ENCODE data around the gene EXOC2. TPM values are rescaled to one million over a fixed set of nuclear protein-coding genes. Genes with fewer than 3 reads are reported as not detected.
A peak's percentile ranks its signal among the peaks of the same experiment; 100 is the strongest.
"Not testable (repeated sequence)": the region's sequence is repeated elsewhere in the genome, so short reads cannot be mapped to it uniquely, and the experiment has no call there.

The EXOC2 gene
- total and polyA plus RNA-seq, 2 donors (not counting 3 experiments of a cell fraction or from before 2014, with no cell fraction given) = 18.2 to 30.8 TPM

- H3K4me2 ChIP-seq (ENCODE audit: insufficient read depth, low read length); H3K79me2 ChIP-seq (ENCODE audit: control insufficient read depth, insufficient read depth, low read length); H3K36me3 ChIP-seq (ENCODE audit: control insufficient read depth in 2 of 2, extremely low read depth in 1 of 2, insufficient read depth in 2 of 2, low read length in 2 of 2); H3K27ac ChIP-seq (ENCODE audit: insufficient read depth, low read depth, low read length); dilution Hi-C loops (cut with MboI; ENCODE audit: extremely low pct_ligation_motif_present, low sequenced_read_pairs); H3K9me1 ChIP-seq (replicated peaks; ENCODE audit: control insufficient read depth, extremely low read depth, insufficient read depth, low read length); H3K4me3 ChIP-seq (replicated peaks in 1 of 3; ENCODE audit: insufficient read depth in 1 of 3, low read depth in 1 of 3, low read length in 3 of 3); POLR2A ChIA-PET; CTCF ChIA-PET; BruUV-seq (replicated peaks); H3K27me3 ChIP-seq (ENCODE audit: control insufficient read depth in 2 of 2, insufficient read depth in 2 of 2, low read length in 2 of 2); H3K9ac ChIP-seq (replicated peaks; ENCODE audit: extremely low read depth, insufficient read depth, low read length); H2AFZ ChIP-seq (ENCODE audit: low read depth, low read length); H3K9me3 ChIP-seq (replicated peaks; ENCODE audit: control insufficient read depth, insufficient read depth, low read length); H4K20me1 ChIP-seq (replicated peaks; ENCODE audit: control insufficient read depth, extremely low read depth, insufficient read depth, low read length); intact Hi-C loops (cut with micrococcal nuclease): not testable (repeated sequence)
- FAIRE-seq (peak; percentile 57), DNase-seq (ENCODE audit: low read depth, low spot score) (peak; percentile 15)
- H3K4me1 ChIP-seq (ENCODE audit: control insufficient read depth, extremely low read depth, insufficient read depth, low read length) = peaks cover 19% of the 10 kb centered on the region
Observed at GRCh38 chr6:561335-561734, 131.6 kb downstream of the EXOC2 start.

- no peaks in the 10 kb centered on the region for H3K27me3 ChIP-seq (ENCODE audit: control insufficient read depth in 2 of 2, insufficient read depth in 2 of 2, low read length in 2 of 2)
- no peaks in the 10 kb centered on the region for H3K9me3 ChIP-seq (replicated peaks; ENCODE audit: control insufficient read depth, insufficient read depth, low read length)
- no peak overlapping the region for H3K4me3 ChIP-seq (replicated peaks in 1 of 3; ENCODE audit: insufficient read depth in 1 of 3, low read depth in 1 of 3, low read length in 3 of 3)
- H3K36me3 ChIP-seq (ENCODE audit: control insufficient read depth in 2 of 2, extremely low read depth in 1 of 2, insufficient read depth in 2 of 2, low read length in 2 of 2) = peaks cover 2 to 6% of the 10 kb centered on the region in 2 experiments
- H3K9ac ChIP-seq (replicated peaks; ENCODE audit: extremely low read depth, insufficient read depth, low read length) = no peak overlapping the region
- DNase-seq (ENCODE audit: low read depth, low spot score) (no peak), FAIRE-seq (no peak)
- H3K4me1 ChIP-seq (ENCODE audit: control insufficient read depth, extremely low read depth, insufficient read depth, low read length) = peaks cover 19% of the 10 kb centered on the region
- no peaks in the 10 kb centered on the region for H3K9me1 ChIP-seq (replicated peaks; ENCODE audit: control insufficient read depth, extremely low read depth, insufficient read depth, low read length)
- H3K4me2 ChIP-seq (ENCODE audit: insufficient read depth, low read length) = no peak overlapping the region
- CTCF ChIA-PET = interaction anchor here (1.9 kb wide), 1 partner anchor 9 kb away, joined by 4 read pairs; no protein-coding TSS in a partner anchor
- no peak for TF ChIP-seq CTCF (IDR thresholded peaks at IDR 0.05; ENCODE audit: extremely low read depth in 1 of 2, insufficient read depth in 1 of 2, low read depth in 1 of 2, low read length in 2 of 2)
- no peak for TF ChIP-seq POLR2A (IDR thresholded peaks at IDR 0.05; ENCODE audit: low read depth, low read length)
- TF ChIP-seq JUN (IDR thresholded peaks at IDR 0.05; ENCODE audit: borderline replicate concordance, insufficient read depth, insufficient read length, low read depth) = no peak
- TF ChIP-seq MYC (IDR thresholded peaks at IDR 0.05; ENCODE audit: low read depth, low read length) = no peak
- TF ChIP-seq EZH2 (IDR thresholded peaks at IDR 0.05; ENCODE audit: borderline replicate concordance, low read depth, low read length, severe bottlenecking) = no peak
- TF ChIP-seq FOS (IDR thresholded peaks at IDR 0.05; ENCODE audit: borderline replicate concordance, insufficient read depth, low read length) = no peak
- TF ChIP-seq, protein P1, sequence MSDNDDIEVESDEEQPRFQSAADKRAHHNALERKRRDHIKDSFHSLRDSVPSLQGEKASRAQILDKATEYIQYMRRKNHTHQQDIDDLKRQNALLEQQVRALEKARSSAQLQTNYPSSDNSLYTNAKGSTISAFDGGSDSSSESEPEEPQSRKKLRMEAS (IDR thresholded peaks at IDR 0.05; ENCODE audit: insufficient read depth, insufficient read length) = no peak
- no peak for TF ChIP-seq POLR2AphosphoS5 (IDR thresholded peaks at IDR 0.05; ENCODE audit: insufficient read depth, low read depth, low read length)
- TF ChIP-seq GATA2 (IDR thresholded peaks at IDR 0.05; ENCODE audit: insufficient read depth, insufficient read length, low read depth, low read length) = no peak
- no peaks in the 10 kb centered on the region for H4K20me1 ChIP-seq (replicated peaks; ENCODE audit: control insufficient read depth, extremely low read depth, insufficient read depth, low read length)
- dilution Hi-C loops (cut with MboI; ENCODE audit: extremely low pct_ligation_motif_present, low sequenced_read_pairs) (no loop called here), intact Hi-C loops (cut with micrococcal nuclease) (loop anchor here (5.0 kb wide), 1 partner anchor 372 kb away; no protein-coding TSS in a partner anchor)
- no peak overlapping the region for H2AFZ ChIP-seq (ENCODE audit: low read depth, low read length)
- POLR2A ChIA-PET = no interaction called here
- BruUV-seq (replicated peaks) = no TSS peak
- no peak overlapping the region for H3K27ac ChIP-seq (ENCODE audit: insufficient read depth, low read depth, low read length)
- H3K79me2 ChIP-seq (ENCODE audit: control insufficient read depth, insufficient read depth, low read length) = no peaks in the 10 kb centered on the region
Observed at GRCh38 chr6:558959-559358, 134.0 kb downstream of the EXOC2 start.
